AG09319 (cell line): ENCODE results near the gene B4GALT2.

Experiments
- DNase-seq: peaks from one replicate; pipeline ENCODE4 v3.0.0-alpha.2; 2010; ENCODE audit warnings: low read depth; ENCODE audit errors: extremely low read depth
- TF ChIP-seq, protein P1 (sequence below): IDR thresholded peaks from 2 replicates; pipeline ENCODE4 v1.5.1; 2011; ENCODE audit warnings: low read depth, mild to moderate bottlenecking, inconsistent platforms, low read length, moderate library complexity

The B4GALT2 gene

GRCh38 chr1:43938892-43939587 is 40.0 kb upstream of the B4GALT2 start:
- DNase-seq, result no peak
- TF ChIP-seq, protein P1, sequence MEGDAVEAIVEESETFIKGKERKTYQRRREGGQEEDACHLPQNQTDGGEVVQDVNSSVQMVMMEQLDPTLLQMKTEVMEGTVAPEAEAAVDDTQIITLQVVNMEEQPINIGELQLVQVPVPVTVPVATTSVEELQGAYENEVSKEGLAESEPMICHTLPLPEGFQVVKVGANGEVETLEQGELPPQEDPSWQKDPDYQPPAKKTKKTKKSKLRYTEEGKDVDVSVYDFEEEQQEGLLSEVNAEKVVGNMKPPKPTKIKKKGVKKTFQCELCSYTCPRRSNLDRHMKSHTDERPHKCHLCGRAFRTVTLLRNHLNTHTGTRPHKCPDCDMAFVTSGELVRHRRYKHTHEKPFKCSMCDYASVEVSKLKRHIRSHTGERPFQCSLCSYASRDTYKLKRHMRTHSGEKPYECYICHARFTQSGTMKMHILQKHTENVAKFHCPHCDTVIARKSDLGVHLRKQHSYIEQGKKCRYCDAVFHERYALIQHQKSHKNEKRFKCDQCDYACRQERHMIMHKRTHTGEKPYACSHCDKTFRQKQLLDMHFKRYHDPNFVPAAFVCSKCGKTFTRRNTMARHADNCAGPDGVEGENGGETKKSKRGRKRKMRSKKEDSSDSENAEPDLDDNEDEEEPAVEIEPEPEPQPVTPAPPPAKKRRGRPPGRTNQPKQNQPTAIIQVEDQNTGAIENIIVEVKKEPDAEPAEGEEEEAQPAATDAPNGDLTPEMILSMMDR, result no peak

GRCh38 chr1:43942411-43942810 is 36.6 kb upstream of the B4GALT2 start:
- TF ChIP-seq, protein P1, result no peak

GRCh38 chr1:43944860-43945259 is 34.1 kb upstream of the B4GALT2 start:
- TF ChIP-seq, protein P1, result no peak
- no peak for DNase-seq

More at GRCh38 chr1:43942411-43942810, 36.6 kb upstream of the B4GALT2 start:
- no peak for DNase-seq

- no peak for DNase-seq
- TF ChIP-seq, protein P1, result no peak
These were observed 33.3 kb upstream of the B4GALT2 start for GRCh38 chr1:43945674-43946235.

- TF ChIP-seq, protein P1, result peak; percentile 53
- peak; percentile 84 for DNase-seq
These were observed 32.6 kb upstream of the B4GALT2 start, which contains the start of gene IPO13 for GRCh38 chr1:43946236-43947060. TSS of gene IPO13 (plus strand) at chr1:43946950. CDS start at chr1:43947601, 651 bp downstream.

DNA sequence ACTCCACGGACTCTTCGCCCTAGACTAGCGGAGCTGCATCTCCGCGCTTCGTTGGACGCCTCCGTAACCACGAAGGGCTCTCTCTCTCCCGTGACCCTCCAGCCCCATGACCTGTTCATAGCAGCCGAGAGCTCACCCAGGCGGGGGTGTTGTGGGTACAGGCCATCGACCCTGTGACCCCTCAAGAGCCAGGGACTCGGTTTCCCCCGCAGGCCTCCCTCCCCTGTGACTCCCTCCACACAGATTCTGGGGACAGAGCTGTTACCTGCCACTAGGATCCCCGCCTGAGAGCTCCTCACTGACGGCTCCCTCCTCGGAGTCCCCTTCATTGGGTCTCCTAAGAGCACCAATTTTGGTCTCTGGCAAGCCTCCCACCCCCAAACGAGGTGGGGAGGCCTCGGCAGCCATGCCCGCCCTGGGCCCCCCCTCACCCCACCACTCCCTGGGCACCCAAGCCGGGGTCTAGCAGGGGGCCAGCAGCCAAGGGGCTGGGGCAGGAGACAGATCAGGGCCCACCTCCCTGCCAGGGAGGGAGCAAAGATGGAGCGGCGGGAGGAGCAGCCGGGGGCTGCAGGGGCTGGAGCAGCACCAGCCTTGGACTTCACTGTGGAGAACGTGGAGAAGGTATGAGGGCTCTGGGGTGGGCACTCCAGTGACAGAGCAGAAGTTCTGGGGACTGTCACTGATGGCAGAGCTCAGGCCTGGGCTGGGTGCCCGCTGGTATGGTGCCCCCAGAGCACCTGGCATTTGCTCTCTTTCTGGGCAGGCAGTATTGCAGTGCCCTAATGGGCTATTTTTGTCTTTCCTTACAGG is 31.7 kb upstream of the B4GALT2 start:
- TF ChIP-seq, protein P1, result no peak
- DNase-seq, result no peak
